HFF-Myc (cell line): Measurements from ENCODE around the gene HDAC7.

ENCODE experiments used
- DNase-seq: peaks from one replicate; pipeline ENCODE4 v3.0.0-alpha.2; 2011; ENCODE audit warnings: low read depth; ENCODE audit errors: extremely low read depth
- H3K4me3 ChIP-seq: replicated peaks from 2 replicates; pipeline ENCODE4 v1.5.1; 2011; ENCODE audit warnings: low read depth, mild to moderate bottlenecking, control low read depth, low read length
- CTCF ChIP-seq: IDR thresholded peaks from 2 replicates; pipeline ENCODE4 v1.5.1; 2012; ENCODE audit warnings: mild to moderate bottlenecking, low read depth, low read length, control low read depth; ENCODE audit errors: missing control alignments

Gene HDAC7

GRCh38 chr12:47763481-47764346, 56.0 kb downstream of the HDAC7 start:
- DNase-seq: no peak

GRCh38 chr12:47762850-47763465, 56.7 kb downstream of the HDAC7 start:
- H3K4me3 ChIP-seq: no peak overlapping the region
- no peak for TF ChIP-seq CTCF
- DNase-seq: no peak

More at GRCh38 chr12:47763481-47764346, 56.0 kb downstream of the HDAC7 start:
- no peak overlapping the region for H3K4me3 ChIP-seq
- TF ChIP-seq CTCF: no peak

- no peak for DNase-seq
- peak within 1 kb of the TSS; percentile 55 for H3K4me3 ChIP-seq
- peak; percentile 41 for TF ChIP-seq CTCF
Observed at GRCh38 chr12:47758834-47759690, 60.6 kb downstream of the HDAC7 start, which contains the start of gene RAPGEF3. TSS of gene RAPGEF3 (minus strand) at chr12:47758880. CDS start at chr12:47758556, 324 bp downstream.

GRCh38 chr12:47758584-47758833, 61.2 kb downstream of the HDAC7 start:
- no peak for DNase-seq
- TF ChIP-seq CTCF: no peak
- H3K4me3 ChIP-seq: peak overlapping the region; percentile 55

GRCh38 chr12:47757840-47758583, 61.7 kb downstream of the HDAC7 start:
- no peak for DNase-seq
- TF ChIP-seq CTCF: no peak
- peak overlapping the region; percentile 55 for H3K4me3 ChIP-seq

- TF ChIP-seq CTCF: no peak
- DNase-seq: no peak
- no peak overlapping the region for H3K4me3 ChIP-seq
Observed at GRCh38 chr12:47757364-47757839, 62.3 kb downstream of the HDAC7 start.
